HepG2 (cell line): Measurements from ENCODE around the gene APLF. TPM values are rescaled to one million over a fixed set of nuclear protein-coding genes. Genes with fewer than 3 reads are reported as not detected.

Experiments used
- ATAC-seq: fragments of 200-7000 bp; cut with Tn5 transposase; 3 replicates; pipeline ENCODE4 v1.9.1; 2020; ENCODE audit warnings: mild to moderate bottlenecking, moderate library complexity
- BruUV-seq: library from RNA; stranded (reverse); fragments of 400-500 nt; replicated peaks from 2 replicates; lab custom pipeline; 2021; lab: Mats Ljungman, UMichigan
- CTCF ChIA-PET: fragments of 300-600 bp; formaldehyde crosslinking; extraction: SDS; loops from one replicate; lab custom pipeline; 2021; ENCODE audit warnings: low total read pairs, inconsistent platforms, low intra/inter-chr PET ratio; lab: Yijun Ruan, JAX
- POLR2A ChIA-PET: fragments of 350-600 bp; sonication (Branson Sonifier 250); formaldehyde crosslinking; loops from one replicate; lab custom pipeline; 2020; ENCODE audit warnings: antibody characterized with exemption, inconsistent platforms; lab: Yijun Ruan, JAX
- DNase-seq: peaks from one replicate; pipeline ENCODE4 v3.0.0-alpha.2; 2015; ENCODE audit warnings: low spot score
- FAIRE-seq: peaks from 3 replicates; lab custom pipeline; 2011; peaks lifted over from hg19 to GRCh38; lab: Jason Lieb, UNC
- H2AFZ ChIP-seq: one replicate; pipeline ENCODE4 v1.6.1; 2011; ENCODE audit warnings: low read length, inconsistent platforms
- H3K27ac ChIP-seq: fragments of 300-600 bp; 3 replicates; pipeline ENCODE4 v1.8.0; 2011; ENCODE audit warnings: mixed run types, mild to moderate bottlenecking, mixed read lengths, low read length, inconsistent platforms; ENCODE audit not compliant: insufficient read depth; ENCODE audit errors: extremely low read length
- H3K27me3 ChIP-seq, 2 experiments: fragments of 200-600 bp in 1 of 2; 2 replicates in 1 of 2; 3 replicates in 1 of 2; pipeline versions ENCODE4 v1.6.0 to v1.8.0; 2011; ENCODE audit warnings: low read length in 2 of 2, mild to moderate bottlenecking in 2 of 2, moderate library complexity in 2 of 2, inconsistent platforms in 1 of 2; ENCODE audit not compliant: insufficient read depth in 2 of 2, control insufficient read depth in 1 of 2
- H3K36me3 ChIP-seq, 2 experiments: fragments of 200-600 bp in 1 of 2; replicated peaks in 1 of 2; 2 replicates in 1 of 2; 3 replicates in 1 of 2; pipeline versions ENCODE4 v1.5.1 to v1.8.0; 2011; ENCODE audit warnings: low read length in 2 of 2, inconsistent platforms in 1 of 2; ENCODE audit not compliant: insufficient read depth in 2 of 2, control insufficient read depth in 1 of 2
- H3K4me1 ChIP-seq: 2 replicates; pipeline ENCODE4 v1.5.1; 2012; ENCODE audit warnings: low read length, inconsistent platforms; ENCODE audit not compliant: insufficient read depth
- H3K4me2 ChIP-seq: 2 replicates; pipeline ENCODE4 v1.6.0; 2011; ENCODE audit warnings: low read depth, low read length, inconsistent platforms
- H3K4me3 ChIP-seq, 3 experiments: fragments of 200-600 bp in 1 of 3; sonication (generic), shearing (Covaris generic) in 1 of 3; replicated peaks in 1 of 3; 2 replicates each; pipeline ENCODE4 v1.5.1; 2011 to 2016; ENCODE audit warnings: low read length in 3 of 3, inconsistent platforms in 2 of 3, low read depth in 2 of 3, mild to moderate bottlenecking in 2 of 3, control low read depth in 1 of 3, mixed read lengths in 1 of 3; ENCODE audit not compliant: insufficient read depth in 1 of 3
- H3K79me2 ChIP-seq: one replicate; pipeline ENCODE4 v1.6.1; 2011; ENCODE audit warnings: low read length, inconsistent platforms; ENCODE audit not compliant: insufficient read depth
- H3K9ac ChIP-seq: 2 replicates; pipeline ENCODE4 v1.6.0; 2011; ENCODE audit warnings: mild to moderate bottlenecking, low read depth, low read length, inconsistent platforms; ENCODE audit not compliant: insufficient read depth
- H3K9me3 ChIP-seq: 2 replicates; pipeline ENCODE4 v1.5.1; 2012; ENCODE audit warnings: mild to moderate bottlenecking, low read length
- H4K20me1 ChIP-seq: 2 replicates; pipeline ENCODE4 v1.6.0; 2011; ENCODE audit warnings: inconsistent platforms, mild to moderate bottlenecking, low read length, moderate library complexity; ENCODE audit not compliant: insufficient read depth
- BRF2 ChIP-seq: sonication (generic); formaldehyde crosslinking; IDR thresholded peaks from 2 replicates; pipeline ENCODE4 v1.8.1; 2022; ENCODE audit warnings: mild to moderate bottlenecking, missing genetic modification reagents
- CHCHD3 ChIP-seq: sonication (generic); formaldehyde crosslinking; IDR thresholded peaks from 2 replicates; pipeline ENCODE4 v1.8.0; 2022; ENCODE audit warnings: mild to moderate bottlenecking, missing genetic modification reagents, moderate library complexity
- PREB ChIP-seq: sonication (generic); formaldehyde crosslinking; IDR thresholded peaks from 2 replicates; pipeline ENCODE4 v1.4.0; 2020; ENCODE audit warnings: missing genetic modification reagents
- ZMYM2 ChIP-seq: sonication (generic); formaldehyde crosslinking; IDR thresholded peaks from 2 replicates; pipeline ENCODE4 v1.8.0; 2022; ENCODE audit warnings: mild to moderate bottlenecking, missing genetic modification reagents
- ZNF17 ChIP-seq: sonication (generic); formaldehyde crosslinking; IDR thresholded peaks from 2 replicates; pipeline ENCODE4 v1.5.0; 2020; ENCODE audit warnings: mild to moderate bottlenecking, missing genetic modification reagents
- WGBS: methylation state at CpG from one replicate; pipeline ENCODE4 v1.1.6; 2017; ENCODE audit warnings: low lambda C conversion rate; 5-methylcytosine and 5-hydroxymethylcytosine counted together
- in situ Hi-C: cut with HindIII; loops from 2 replicates; pipeline ENCODE4 v1.10.0; 2017; ENCODE audit warnings: low pct_unique_long_range_greater_than_20kb; ENCODE audit not compliant: extremely low pct_ligation_motif_present
- intact Hi-C: fragments of 100-400 bp; cut with micrococcal nuclease; formaldehyde crosslinking; loops from one replicate; pipeline ENCODE4 v1.10.0; 2022; ENCODE audit not compliant: unreplicated experiment
- polyA plus RNA-seq, 8 experiments: library from polyadenylated mRNA; depleted of rRNA in 3 of 8; stranded (reverse) in 7 of 8; unstranded in 1 of 8; fragments of >200 nt; fragmentation: Illumina TruSeq in 4 of 8; extraction: Trizol in 4 of 8; gene quantifications; 2 replicates each; pipeline versions ENCODE4 v1.2.1 to v1.2.3, GENCODE V29; 2011 to 2016; ENCODE audit warnings: low read depth in 4 of 8, missing spikeins in 1 of 8, mixed read lengths in 1 of 8; ENCODE audit not compliant: insufficient read depth in 1 of 8
- total RNA-seq, 5 experiments: library from RNA; depleted of rRNA; stranded (reverse); fragments of >200 nt; fragmentation: Illumina TruSeq; extraction: Trizol; gene quantifications; 2 replicates each; pipeline ENCODE4 v1.2.3, GENCODE V29; 2016; ENCODE audit warnings: low read depth in 1 of 5
- TF ChIP-seq, protein P1 (sequence below): sonication (generic); formaldehyde crosslinking; IDR thresholded peaks from one replicate; pipeline ENCODE4 v1.5.1; 2020; ENCODE audit warnings: mild to moderate bottlenecking, missing genetic modification reagents; ENCODE audit errors: not compliant biosample characterization
- TF ChIP-seq, protein P2 (sequence below): sonication (generic); formaldehyde crosslinking; IDR thresholded peaks from 2 replicates; pipeline ENCODE4 v1.5.1; 2020; ENCODE audit warnings: mild to moderate bottlenecking, missing genetic modification reagents, moderate library complexity

Gene APLF
- total and polyA plus RNA-seq, 2 of the 13 experiments (the other 11 are each of a cell fraction or from before 2014, with no cell fraction given) = 0.45 to 2.2 TPM

DNA sequence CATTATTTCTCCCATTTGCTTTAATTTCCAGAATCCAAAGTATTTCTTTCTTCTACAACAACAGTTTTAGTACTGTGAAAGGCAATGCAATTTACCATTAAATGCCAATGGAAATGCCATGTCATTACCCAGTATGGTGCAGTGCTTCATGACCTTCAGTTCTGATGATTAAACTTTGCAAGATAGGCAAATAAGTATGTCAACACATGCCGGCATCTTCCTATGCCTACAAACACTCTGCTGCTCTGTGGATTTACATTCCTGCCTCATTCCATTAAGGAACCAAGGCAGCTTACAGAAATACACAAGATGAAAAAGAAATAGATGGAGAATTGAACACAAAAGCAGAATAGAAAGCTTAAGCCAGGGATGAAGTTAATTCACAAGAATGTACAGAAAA is 123.3 kb downstream of the APLF start (continued):
- TF ChIP-seq, protein P1, sequence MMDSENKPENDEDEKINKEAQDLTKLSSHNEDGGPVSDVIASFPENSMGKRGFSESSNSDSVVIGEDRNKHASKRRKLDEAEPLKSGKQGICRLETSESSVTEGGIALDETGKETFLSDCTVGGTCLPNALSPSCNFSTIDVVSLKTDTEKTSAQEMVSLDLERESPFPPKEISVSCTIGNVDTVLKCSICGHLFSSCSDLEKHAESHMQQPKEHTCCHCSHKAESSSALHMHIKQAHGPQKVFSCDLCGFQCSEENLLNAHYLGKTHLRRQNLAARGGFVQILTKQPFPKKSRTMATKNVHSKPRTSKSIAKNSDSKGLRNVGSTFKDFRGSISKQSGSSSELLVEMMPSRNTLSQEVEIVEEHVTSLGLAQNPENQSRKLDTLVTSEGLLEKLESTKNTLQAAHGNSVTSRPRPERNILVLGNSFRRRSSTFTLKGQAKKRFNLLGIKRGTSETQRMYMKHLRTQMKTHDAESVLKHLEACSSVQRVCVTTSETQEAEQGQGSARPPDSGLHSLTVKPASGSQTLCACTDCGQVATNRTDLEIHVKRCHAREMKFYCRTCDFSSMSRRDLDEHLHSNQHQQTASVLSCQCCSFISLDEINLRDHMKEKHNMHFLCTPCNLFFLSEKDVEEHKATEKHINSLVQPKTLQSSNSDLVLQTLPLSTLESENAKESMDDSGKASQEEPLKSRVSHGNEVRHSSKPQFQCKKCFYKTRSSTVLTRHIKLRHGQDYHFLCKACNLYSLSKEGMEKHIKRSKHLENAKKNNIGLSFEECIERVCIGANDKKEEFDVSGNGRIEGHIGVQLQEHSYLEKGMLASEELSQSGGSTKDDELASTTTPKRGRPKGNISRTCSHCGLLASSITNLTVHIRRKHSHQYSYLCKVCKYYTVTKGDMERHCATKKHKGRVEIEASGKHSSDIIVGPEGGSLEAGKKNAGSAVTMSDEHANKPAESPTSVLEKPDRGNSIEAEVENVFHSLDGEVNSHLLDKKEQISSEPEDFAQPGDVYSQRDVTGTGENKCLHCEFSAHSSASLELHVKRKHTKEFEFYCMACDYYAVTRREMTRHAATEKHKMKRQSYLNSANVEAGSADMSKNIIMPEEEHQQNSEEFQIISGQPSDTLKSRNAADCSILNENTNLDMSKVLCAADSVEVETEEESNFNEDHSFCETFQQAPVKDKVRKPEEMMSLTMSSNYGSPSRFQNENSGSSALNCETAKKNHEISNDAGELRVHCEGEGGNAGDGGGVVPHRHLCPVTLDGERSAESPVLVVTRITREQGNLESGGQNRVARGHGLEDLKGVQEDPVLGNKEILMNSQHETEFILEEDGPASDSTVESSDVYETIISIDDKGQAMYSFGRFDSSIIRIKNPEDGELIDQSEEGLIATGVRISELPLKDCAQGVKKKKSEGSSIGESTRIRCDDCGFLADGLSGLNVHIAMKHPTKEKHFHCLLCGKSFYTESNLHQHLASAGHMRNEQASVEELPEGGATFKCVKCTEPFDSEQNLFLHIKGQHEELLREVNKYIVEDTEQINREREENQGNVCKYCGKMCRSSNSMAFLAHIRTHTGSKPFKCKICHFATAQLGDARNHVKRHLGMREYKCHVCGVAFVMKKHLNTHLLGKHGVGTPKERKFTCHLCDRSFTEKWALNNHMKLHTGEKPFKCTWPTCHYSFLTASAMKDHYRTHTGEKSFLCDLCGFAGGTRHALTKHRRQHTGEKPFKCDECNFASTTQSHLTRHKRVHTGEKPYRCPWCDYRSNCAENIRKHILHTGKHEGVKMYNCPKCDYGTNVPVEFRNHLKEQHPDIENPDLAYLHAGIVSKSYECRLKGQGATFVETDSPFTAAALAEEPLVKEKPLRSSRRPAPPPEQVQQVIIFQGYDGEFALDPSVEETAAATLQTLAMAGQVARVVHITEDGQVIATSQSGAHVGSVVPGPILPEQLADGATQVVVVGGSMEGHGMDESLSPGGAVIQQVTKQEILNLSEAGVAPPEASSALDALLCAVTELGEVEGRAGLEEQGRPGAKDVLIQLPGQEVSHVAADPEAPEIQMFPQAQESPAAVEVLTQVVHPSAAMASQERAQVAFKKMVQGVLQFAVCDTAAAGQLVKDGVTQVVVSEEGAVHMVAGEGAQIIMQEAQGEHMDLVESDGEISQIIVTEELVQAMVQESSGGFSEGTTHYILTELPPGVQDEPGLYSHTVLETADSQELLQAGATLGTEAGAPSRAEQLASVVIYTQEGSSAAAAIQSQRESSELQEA = no peak
- no peak for TF ChIP-seq PREB (CRISPR knock-in tag)
- TF ChIP-seq, all 625 proteins: peak for 3

- in situ Hi-C loops (loop anchor here (5.0 kb wide), 1 partner anchor 99 kb away; no protein-coding TSS in a partner anchor), intact Hi-C loops (no loop called here)
- Histone ChIP-seq H3K27ac (no peak overlapping the region), H3K4me3 (no peak overlapping the region), H3K9me3 (no peaks in the 10 kb centered on the region), H3K9ac (no peak overlapping the region), H4K20me1 (no peaks in the 10 kb centered on the region), H3K4me1 (peaks cover 13% of the 10 kb centered on the region), H2AFZ (no peak overlapping the region), H3K79me2 (no peaks in the 10 kb centered on the region), H3K4me2 (no peak overlapping the region), H3K27me3 (peaks cover 0 to 2% of the 10 kb centered on the region in 2 experiments; a peak in 1 of 5 replicates), H3K36me3 (no peaks in the 10 kb centered on the region)
- POLR2A ChIA-PET = interaction anchor here (1.5 kb wide), 1 partner anchor 124 kb away, joined by 3 read pairs; the partner anchor contains the start of genes APLF and FBXO48
- FAIRE-seq (no peak), DNase-seq (no peak), ATAC-seq (no peak)
- WGBS = 23% methylated on average over 4 of the region's 4 CpGs
- CTCF ChIA-PET = no interaction called here
- no TSS peak for BruUV-seq
- TF ChIP-seq ZNF17 (CRISPR knock-in tag) (no peak), CHCHD3 (CRISPR knock-in tag) (no peak), ZMYM2 (CRISPR knock-in tag) (no peak), BRF2 (CRISPR knock-in tag) (no peak)
- TF ChIP-seq, protein P2, sequence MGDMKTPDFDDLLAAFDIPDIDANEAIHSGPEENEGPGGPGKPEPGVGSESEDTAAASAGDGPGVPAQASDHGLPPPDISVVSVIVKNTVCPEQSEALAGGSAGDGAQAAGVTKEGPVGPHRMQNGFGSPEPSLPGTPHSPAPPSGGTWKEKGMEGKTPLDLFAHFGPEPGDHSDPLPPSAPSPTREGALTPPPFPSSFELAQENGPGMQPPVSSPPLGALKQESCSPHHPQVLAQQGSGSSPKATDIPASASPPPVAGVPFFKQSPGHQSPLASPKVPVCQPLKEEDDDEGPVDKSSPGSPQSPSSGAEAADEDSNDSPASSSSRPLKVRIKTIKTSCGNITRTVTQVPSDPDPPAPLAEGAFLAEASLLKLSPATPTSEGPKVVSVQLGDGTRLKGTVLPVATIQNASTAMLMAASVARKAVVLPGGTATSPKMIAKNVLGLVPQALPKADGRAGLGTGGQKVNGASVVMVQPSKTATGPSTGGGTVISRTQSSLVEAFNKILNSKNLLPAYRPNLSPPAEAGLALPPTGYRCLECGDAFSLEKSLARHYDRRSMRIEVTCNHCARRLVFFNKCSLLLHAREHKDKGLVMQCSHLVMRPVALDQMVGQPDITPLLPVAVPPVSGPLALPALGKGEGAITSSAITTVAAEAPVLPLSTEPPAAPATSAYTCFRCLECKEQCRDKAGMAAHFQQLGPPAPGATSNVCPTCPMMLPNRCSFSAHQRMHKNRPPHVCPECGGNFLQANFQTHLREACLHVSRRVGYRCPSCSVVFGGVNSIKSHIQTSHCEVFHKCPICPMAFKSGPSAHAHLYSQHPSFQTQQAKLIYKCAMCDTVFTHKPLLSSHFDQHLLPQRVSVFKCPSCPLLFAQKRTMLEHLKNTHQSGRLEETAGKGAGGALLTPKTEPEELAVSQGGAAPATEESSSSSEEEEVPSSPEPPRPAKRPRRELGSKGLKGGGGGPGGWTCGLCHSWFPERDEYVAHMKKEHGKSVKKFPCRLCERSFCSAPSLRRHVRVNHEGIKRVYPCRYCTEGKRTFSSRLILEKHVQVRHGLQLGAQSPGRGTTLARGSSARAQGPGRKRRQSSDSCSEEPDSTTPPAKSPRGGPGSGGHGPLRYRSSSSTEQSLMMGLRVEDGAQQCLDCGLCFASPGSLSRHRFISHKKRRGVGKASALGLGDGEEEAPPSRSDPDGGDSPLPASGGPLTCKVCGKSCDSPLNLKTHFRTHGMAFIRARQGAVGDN (CRISPR knock-in tag) = no peak
Measured at GRCh38 chr2:68591225-68591624, 123.8 kb downstream of the APLF start.
